ENCODE data around the gene IL15RA.

The IL15RA gene

GRCh38 chr10:5944389-5945189, 32.8 kb downstream of the IL15RA start:
- no peak for TF ChIP-seq CTCF (IDR thresholded peaks at IDR 0.05)

- no peak for TF ChIP-seq CTCF (IDR thresholded peaks at IDR 0.05)
Observed at GRCh38 chr10:5943536-5943935, 33.8 kb downstream of the IL15RA start.

- no peak for TF ChIP-seq CTCF (IDR thresholded peaks at IDR 0.05)
Observed at GRCh38 chr10:5942474-5942873, 34.9 kb downstream of the IL15RA start.

- TF ChIP-seq CTCF (IDR thresholded peaks at IDR 0.05) = no peak
Observed at GRCh38 chr10:5942001-5942400, 35.3 kb downstream of the IL15RA start.

- no peak for TF ChIP-seq CTCF (IDR thresholded peaks at IDR 0.05)
Observed at GRCh38 chr10:5941579-5941978, 35.8 kb downstream of the IL15RA start.

- no peak for TF ChIP-seq CTCF (IDR thresholded peaks at IDR 0.05)
Observed at GRCh38 chr10:5940807-5941218, 36.5 kb downstream of the IL15RA start.

- no peak for TF ChIP-seq CTCF (IDR thresholded peaks at IDR 0.05)
Observed at GRCh38 chr10:5938291-5938690, 39.1 kb downstream of the IL15RA start.

- TF ChIP-seq CTCF (IDR thresholded peaks at IDR 0.05) = no peak
Observed at GRCh38 chr10:5937016-5937415, 40.3 kb downstream of the IL15RA start.
